NCI-H69 (cell line): ENCODE measurements around the gene SERINC2.
A peak's percentile ranks its signal among the peaks of the same experiment; 100 is the strongest.

Experiments used
- DNase-seq: peaks from one replicate; lab custom pipeline; 2025; lab: John Stamatoyannopoulos, UW

Gene SERINC2

DNA sequence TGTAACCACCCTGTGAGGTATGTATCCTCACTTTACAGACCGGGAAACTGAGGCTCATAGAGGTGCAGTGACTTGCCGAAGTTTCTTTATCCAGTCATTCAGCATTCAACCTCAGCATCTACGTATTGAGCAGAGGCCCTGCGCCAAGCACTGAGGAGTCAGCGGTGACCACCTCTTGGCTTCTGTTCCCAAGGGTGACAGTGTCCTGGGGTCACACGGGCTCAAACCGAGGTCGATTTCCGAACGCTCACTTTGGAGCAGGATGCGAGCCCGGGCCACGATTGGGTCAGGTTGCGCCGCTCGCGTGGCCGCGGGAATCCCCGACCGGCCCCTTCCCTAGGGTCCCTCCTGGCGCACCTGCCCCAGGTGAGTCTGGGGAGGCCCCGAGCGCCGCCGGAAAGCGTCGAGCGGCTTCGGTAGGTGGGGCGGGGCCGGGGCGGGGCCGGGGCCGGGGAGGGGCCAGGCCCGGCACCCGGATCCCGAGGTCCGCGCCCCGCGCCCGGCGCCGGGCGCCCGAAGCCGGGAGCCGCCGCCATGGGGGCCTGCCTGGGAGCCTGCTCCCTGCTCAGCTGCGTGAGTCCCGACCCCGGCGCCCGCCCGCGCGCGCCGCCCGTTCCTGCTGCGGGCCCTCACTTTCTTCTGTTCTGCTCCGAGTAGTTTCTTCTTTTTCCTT lies at the start of gene SERINC2:
SERINC2 (plus strand) TSS at position 482 of the 673 bp plus-strand sequence; CDS start at position 535, 53 bp downstream.
- peak; percentile 80 for DNase-seq

DNA sequence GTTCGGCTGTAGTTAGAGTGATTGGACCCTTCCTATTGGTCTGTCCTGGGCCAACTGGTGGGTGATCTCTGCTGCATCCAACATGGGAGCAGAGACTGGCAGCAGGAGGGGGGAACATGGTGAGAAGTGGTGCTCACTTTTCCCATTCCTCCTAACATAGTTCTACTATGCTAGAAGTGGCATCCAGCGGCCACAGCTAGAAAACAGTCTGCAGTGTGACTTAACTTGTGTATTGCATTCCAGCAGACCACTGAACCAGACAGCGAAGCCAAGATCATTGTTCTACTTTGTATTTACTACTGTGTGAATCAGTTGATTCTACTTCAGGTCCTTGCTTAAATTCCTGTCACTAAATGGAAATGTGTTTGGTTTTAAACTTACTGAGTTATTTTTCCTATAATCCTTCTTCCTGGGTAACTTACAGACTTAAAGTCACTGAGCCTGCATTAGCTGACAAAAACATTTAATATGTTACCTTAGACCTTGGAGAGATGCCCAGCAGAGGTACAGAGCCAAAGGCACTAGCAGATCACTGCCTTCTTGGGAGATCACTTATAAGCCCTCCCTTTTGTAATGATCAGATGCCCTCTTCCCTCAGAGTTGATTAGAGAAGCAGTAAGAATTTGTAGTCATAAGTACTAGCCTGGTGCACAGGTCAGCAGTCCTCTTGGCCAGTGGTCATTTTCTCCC lies 48.3 kb upstream of the SERINC2 start:
- DNase-seq: no peak

DNA sequence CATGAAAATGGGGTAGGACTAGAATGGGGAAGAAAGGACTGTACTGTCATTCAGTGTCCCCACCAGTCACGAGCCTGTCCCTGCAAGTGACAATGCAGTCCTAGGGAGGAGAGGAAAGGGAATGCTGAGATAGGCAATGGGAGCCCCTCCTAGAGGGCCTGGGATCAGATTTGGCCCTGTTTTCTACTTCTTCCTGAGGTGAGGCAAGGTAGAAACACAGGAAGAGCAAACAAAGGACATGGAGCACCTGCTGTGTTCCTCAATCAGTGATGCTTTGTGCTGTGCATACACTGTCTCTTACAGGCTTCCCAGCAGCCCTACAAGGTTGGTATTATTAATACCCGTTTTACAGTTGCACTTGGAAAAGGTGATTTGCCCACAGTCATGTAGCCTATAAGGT lies 46.2 kb upstream of the SERINC2 start:
- DNase-seq: peak; percentile 70

DNA sequence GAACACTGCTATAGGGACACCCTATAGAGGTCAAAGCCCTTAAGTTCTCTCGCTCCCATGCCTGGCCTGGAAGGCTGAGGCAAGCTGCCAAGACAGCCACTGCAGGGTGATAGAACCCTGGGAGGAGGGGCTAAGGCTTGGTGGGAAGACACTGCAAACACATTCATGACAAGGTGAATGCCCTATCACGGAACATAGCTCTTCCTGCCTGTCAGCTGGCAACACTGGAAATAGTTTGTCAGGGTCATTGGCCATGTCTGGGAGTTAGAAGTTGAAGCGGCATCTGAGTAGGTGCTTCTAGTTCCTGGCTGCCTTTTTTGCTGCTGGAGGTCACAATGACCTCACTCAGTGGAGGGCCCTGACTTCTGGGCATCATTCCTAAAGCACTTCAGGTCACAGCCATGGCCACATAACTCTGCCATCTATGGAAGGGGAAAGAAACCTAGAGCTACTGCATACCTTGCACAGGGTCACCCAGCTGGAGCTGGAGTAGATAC lies 44.4 kb upstream of the SERINC2 start:
- no peak for DNase-seq

DNA sequence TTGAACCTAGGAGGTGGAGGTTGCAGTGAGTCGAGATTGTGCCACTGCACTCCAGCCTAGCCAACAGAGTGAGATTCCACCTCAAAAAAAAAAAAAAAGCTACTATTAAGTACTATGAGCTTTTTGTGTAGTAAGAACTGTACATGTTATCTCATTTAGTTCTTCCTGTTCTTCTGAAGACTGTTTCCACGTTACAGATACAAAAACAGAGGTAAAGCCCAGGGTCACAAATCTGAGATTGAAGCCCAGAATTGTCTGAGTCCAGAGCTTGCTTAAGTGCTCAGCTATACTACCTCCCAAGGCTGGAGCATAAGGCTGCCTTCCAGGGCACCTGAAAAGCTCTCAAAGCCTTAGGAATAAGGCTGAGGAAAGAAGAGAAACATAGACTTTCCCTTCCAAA lies 43.0 kb upstream of the SERINC2 start:
- DNase-seq: no peak

DNA sequence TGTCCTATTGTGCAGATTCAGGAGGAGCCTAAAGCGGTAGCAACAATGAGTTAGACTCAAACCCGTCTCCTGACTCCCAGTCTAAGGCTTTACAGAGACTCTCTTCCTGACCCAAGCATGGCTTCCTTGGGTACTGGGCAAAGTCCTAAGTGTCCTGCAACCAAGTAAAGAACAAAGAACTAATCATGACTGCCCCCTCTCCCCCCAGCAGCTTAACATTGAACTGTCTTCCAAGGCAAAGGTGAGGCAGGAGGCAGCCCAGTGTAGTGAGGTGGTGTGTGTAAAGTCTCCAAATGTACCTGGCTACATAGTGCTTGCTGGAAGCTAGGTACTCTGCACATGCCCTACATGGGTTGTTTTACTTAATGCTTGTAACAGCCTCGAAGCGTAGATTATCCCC lies 42.4 kb upstream of the SERINC2 start:
- no peak for DNase-seq

DNA sequence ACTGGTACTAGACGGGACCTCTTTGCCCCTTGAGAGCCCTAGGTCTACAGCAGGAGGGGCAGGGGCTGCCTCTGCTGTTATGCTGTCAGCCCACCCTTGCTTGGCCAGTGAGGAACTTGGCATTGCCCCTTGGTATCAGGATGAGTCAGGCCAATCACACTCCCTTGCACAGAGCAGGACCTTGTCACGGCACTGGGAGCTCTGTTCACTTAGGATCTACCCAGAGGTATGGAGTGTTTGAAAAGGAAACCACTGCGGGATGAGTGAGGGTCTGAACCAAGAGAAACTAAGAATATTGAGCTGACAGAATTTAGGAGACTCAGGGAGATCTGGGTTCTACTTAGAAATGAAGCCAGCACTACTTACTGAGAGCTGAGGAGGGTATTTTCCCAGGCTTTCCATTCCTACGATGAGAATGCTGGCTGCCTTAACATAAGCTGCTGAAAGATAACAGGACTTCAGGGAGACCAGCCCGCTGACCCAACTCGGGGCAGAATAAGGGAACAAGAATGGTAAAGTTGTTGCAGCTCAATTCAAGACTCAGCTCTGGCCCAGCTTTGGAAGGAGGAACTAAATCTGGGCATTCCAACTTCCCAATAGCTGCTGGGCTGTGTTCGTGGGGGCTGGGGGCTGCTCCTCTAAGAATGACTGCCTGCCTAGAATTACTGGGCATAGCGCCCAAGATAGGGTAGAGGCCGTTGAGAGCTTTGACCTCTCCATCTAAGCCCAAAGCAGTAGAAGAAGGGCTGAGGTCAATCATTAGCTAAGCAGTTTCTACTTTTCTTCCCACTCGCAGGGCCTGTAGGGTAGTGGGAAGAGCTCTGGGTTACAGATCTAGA lies 41.7 kb upstream of the SERINC2 start:
- no peak for DNase-seq

DNA sequence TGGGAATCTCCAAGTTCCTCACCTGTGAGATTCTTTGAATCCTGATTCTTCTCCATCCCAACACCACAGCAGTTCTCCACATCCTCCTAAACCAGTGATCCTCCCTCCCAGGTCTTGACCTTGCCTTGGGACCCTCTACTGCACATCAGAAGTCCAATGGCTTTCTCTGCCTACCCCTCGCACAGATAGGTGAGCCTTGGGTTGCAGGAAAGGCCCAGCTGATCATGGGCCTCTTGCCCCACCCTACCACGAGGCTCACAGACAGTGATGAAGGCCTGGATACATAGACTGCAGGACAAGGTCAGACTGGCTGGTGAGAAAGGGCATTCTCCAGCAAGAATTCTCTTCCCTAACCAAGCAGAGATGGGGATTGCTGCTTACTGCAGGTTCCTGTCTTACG lies 41.0 kb upstream of the SERINC2 start:
- no peak for DNase-seq

DNA sequence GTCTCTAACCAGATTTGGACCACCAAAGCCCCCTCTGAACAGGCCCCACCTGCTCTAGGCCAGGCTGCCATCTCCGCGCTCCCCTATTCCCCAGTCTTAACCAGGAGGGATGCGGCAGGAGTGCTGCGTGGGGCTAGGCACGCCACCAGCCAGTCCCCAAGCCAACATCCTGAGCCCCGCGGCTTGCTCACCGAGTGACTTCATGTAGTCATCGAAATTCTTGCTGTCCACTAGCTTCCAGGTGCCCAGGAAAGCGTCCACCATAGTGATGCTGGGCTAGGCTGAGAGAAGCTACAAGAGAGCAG lies 40.3 kb upstream of the SERINC2 start:
- no peak for DNase-seq

DNA sequence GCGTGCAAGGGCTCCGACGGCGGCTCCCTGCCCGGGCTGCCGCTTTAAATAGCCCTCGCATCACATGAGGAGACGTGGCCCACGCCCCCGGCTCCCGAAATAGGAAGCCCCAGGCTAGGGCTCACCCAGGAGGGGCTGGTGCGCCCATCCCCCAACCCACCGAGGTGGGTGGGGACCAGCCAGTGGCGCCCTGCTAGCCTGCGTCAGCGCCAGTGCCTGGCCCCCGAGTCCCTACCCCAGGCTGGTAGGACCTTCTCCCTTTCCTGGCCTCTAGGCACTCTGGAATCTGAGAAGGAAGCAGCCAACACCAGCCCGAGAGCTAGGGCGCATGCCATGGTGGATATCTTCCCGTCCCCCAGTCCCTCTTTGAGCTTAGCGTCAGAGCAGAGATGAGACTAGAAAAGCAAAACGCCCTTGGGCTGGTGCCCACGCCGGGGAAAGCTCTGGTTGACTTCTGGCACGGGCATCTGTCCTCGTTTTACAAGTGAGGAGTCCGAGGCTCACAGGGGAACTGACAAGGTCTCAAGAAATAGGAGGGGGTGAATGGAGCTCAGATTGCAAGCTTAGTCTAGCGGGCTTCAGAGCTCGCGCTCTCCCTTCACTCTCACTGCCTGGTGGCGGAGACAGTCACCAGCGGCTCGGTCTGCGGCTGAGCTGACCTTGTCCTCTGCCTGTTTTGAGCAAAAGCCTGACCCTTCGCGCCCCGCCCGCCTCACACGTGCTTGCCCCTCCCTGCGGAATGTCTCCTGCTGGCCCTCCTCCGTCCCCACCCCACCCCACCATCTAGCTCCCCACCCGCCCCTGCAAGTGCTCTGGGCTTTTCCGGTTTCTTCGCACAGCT lies 39.7 kb upstream of the SERINC2 start, which contains the start of gene FABP3:
FABP3 (minus strand) TSS at position 21 of the 841 bp plus-strand sequence. CDS start 62 bp downstream, outside the sequence.
- DNase-seq: peak; percentile 76

DNA sequence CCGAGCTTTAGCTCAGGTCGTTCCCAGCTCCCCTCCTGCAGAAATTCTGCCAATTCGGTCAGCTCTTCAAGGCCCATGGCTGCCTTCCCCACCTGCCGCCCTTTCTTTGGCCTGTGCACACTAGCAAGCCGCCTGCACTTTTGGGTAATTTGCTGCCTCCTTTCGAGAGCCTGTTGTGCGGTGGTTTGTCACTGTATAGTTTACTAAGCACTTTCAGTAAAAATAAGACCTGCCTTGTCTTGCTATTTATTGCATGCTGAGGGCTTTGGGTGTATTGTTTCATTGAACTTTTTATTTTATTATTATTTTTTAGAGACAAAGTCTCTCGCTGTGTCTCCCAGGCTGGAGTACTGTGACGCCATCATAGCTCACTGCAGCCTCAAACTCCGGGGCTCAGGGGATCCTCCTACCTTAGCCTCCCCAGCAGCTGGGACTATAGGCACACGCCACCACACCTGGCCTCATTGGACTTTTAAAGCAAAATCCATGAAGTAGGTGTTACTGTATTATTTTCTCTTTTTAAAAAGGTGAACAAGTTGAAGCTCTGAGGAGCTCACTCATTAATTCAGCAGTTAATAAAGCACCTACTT lies 39.0 kb upstream of the SERINC2 start:
- no peak for DNase-seq

DNA sequence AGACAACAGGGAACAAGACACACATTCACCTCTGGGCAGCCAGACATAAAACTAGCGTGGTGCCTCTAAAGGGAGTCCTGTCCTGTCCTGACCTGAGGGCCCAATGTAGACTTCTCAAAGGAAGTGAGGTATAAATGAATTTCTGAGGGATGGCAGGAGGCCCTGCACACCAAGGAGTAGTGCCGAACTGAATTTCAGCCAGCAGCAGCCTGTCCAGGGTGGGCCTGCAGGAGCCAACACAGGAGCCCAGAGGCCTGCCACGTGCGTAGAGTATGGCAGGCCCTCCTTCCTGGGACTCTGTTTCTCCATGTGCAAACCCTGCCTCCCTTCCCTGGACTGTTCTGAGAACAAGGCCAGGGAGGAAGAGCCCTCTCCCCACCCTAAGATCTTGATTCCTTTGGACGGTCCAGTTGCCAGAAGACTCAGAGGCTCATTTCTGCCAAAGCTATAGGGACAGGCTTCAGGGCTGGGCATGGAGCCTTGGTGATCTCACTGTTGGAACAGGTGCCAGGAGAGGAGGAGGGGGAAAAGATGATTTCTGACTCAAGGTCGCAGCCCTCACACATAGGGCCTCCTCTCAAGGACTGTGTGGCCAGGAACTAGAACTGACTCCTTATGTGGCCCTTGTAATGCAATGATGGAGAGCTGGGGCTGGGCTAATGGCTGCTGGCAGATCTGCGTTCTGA lies 38.4 kb upstream of the SERINC2 start:
- DNase-seq: peak; percentile 15

DNA sequence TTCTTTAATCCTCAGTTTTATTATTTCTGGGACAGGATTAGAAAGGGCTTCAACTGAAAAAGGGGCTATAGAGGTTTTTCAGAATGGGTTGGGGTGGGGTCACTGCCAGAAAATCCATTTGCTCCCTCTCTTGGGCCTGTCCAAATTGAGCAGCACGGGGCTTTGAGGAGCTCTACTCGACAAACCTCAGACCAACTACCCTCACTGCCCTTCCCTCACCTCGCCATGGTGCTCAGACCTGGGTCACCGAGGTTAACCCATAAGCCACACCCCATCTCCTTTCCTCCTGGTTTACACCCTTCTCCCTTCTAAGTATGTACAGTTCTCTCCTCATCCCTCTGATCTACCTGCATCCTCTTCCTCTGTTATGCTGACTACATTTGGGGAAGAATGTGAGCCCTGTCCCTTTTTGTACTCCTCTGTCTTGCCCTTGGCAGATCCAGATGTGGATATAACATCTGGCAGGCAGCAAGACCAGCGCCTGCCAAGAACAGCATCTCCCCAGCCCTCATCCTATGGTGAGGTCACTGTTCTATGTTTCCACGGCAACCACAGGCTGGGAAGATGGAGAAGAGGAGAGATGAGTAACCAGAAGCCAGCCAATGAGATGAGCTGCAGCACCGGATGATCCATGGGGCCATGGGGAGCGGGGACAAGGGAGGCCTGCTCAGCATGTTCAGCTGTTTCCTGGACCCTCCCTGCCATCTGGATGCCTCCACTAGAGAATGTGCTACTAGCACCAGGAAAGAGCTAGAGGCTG lies 36.5 kb upstream of the SERINC2 start:
- DNase-seq: peak; percentile 93

DNA sequence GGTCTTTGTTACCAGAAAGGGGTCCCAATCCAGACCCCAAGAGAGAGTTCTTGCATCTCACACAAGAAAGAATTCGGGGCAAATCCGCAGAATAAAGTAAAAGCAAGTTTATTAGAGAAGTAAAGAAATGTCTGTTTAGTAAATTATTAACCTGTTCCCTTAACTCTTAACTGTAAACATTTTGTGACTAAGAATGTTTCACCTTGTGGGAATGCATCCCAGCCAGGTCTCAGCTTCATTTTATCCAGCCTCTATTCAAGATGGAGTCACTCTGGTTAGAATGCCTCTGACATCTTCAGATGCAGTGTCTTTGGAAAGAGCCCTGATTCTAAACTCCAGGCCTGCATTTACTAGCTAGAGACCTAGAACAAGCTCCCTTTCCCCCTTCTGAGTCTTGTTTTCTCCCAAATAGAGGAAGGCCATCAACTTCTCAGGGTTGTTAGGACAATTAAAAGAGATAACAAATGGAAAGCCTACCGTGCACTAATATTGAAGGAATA lies 35.6 kb upstream of the SERINC2 start:
- no peak for DNase-seq

DNA sequence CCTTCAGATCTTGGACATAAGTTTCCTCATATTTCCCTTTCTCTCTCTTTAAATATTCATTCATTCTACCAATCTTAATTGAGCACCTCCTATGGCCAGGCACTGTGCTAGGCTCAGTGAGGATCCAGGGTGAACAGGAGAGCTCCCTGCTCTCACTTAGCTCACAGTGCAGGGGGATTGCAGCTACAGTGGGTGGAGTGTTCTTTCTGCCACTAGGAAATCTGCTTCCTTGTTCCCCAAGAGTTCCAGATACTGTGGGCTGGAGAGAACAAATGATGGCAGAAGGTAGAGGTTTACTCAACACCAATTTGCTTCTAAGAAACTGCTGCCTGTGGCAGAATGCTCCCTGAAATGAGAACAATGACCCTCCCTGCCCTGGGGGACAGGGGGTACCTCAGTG lies 35.0 kb upstream of the SERINC2 start:
- no peak for DNase-seq

DNA sequence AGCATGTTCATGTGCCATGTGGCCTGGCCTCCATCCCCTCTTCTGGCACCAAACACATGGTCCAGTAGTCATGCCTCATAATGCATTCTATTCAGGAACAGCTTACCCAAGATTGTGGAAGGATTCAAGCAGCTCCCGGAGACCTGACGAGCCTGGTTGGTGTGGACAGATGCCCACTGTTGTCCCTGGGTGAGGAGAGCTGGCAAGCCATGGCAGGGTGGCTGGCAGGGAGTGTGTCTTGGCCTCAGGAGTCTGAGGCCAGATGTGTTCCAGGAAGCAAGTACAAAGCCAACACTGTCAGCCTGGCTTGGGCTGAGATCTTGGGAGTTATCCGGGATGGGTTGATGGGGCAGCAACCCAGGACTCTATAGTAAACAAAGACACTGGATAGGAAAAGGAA lies 32.8 kb upstream of the SERINC2 start:
- no peak for DNase-seq

DNA sequence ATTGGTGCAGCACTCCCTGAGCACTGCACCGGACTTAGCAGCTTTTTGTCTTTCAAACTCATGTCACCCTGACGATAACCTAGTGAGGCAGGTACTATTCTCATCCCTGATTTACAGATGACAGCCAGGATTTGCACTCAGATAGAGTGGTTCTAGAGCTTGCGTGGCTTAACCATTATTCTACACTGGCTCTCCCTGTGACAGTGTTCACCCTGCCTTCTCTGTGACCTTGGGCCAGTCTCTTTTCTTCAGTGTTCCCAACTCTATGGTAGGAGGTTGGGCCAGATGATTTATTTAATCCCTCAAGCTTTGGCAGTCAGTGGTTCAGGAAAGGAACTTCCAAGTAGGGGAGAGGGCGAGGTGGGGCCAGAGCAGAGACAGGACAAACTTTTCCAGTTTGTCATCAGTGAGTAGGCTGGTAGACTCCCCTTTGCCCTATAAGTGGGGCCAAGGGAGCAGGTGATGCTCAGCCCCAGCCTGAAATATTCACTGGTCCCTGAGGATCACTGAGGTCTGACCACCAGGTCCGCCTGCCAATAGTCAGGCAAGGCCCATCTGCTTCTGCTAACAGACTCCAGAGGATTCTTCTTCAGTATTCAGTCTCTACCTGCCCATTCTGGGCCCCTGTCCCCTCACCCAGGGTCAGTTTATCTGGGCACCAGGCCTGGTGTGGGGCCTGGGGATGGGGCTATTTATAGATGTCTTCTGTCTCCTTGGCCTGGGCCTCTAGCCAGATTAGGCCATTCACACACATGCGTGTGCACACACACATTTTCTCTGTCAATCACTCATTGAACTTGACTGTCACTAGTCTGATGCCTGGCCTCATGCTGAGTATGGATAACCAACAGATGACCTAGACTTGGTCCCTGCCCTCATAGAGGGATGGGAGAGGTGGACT lies 31.4 kb upstream of the SERINC2 start:
- no peak for DNase-seq

DNA sequence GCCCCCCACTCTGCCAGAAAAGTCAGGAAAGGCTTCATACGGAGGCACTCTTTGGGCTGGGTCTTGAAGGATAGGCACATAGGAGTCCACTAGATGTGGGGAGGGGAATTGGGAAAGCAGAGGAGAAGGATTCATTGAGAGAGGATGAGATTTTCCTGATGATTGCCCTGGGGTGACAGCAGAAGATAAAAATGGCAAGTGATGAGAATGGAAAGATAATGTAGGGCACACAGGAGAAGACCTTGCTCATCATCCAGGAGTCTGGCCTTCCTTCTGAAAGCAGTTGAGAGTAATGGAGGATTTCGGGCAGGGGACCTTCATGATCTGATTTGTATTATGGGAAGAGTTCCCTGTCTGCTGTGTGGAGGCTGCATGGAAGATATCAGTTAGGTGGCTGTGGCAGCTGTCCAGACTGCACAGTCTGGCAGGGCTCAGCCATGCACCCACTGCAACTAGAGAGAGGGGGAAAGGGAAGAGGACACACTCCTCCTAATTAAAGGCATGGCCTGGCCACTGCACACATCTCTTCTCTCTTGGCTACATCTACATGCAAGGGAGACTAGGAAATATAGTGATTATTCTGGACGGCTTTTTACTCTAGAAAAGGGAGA lies 30.5 kb upstream of the SERINC2 start:
- no peak for DNase-seq
